Effector CD8-positive, alpha-beta T cell (primary cell): Measurements from ENCODE around the gene OS9.
"Not testable (repeated sequence)": the region's sequence is repeated elsewhere in the genome, so short reads cannot be mapped to it uniquely, and the experiment has no call there.

Source experiments
- DNase-seq: peaks from one replicate; lab custom pipeline; 2025; lab: John Stamatoyannopoulos, UW

OS9 gene

DNA sequence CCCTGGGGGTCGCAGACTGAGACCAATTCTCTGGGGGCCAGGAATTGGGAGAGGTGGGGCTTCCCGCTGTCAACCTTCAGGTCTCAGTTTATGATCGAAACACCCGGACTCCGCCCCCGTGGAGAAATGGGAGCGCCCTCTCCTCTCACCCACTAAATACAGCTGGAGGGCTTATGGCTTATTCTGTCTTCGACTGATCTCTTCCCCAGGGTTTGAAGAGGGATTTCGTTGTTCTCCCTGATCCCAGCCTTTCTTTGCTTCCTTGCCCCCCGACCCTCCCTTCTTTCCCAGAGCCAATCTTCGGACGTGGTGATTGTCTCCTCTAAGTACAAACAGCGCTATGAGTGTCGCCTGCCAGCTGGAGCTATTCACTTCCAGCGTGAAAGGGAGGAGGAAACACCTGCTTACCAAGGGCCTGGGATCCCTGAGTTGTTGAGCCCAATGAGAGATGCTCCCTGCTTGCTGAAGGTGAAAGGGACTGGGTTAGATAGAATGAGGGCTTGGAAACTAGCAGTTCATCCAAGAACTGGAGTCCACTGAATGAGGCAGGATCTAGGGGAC, 607 bp downstream of the OS9 start:
- DNase-seq: peak; percentile 13

DNA sequence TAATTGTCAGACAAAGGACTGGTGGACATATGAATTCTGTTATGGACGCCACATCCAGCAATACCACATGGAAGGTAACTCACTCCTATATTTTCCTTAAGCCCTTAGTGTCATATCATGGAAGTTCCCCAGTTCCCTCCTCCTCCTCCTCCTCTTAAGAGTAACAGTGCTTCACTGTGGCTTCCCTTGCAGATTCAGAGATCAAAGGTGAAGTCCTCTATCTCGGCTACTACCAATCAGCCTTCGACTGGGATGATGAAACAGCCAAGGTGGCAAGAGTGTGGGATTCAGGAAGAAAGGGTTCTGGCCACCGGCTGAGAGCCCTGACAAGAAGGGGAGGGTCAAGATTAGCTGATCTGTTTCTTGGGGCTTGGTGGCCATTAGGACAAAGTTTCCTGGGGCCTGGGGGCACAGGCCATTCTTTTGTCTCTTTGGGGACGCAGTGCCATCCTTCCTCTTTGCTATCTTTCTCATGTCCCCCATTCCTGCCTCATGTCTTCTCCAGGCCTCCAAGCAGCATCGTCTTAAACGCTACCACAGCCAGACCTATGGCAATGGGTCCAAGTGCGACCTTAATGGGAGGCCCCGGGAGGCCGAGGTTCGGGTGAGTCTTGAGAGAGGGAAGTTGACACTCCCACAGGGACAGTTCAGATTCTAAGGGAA, 2.0 kb downstream of the OS9 start:
- DNase-seq: no peak

DNA sequence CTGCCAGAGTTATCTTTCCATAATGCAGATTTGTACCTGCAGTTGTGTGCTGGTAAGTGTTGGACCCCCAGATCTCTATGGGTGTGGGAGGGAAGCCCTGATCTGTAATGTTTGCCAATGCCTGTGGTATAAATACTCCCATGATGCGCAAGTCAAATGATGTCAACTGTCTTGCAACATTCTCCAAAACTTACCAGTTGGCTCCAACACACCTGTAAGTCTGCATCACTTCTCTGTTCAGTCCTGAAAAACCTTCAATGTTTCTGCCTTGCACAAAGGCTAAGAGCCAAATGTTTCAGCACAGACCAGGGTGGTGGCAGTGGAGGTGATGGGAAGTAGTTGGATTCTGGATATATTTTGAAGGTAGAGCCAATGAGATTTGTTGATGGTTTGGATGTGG, 3.1 kb downstream of the OS9 start:
- no peak for DNase-seq

DNA sequence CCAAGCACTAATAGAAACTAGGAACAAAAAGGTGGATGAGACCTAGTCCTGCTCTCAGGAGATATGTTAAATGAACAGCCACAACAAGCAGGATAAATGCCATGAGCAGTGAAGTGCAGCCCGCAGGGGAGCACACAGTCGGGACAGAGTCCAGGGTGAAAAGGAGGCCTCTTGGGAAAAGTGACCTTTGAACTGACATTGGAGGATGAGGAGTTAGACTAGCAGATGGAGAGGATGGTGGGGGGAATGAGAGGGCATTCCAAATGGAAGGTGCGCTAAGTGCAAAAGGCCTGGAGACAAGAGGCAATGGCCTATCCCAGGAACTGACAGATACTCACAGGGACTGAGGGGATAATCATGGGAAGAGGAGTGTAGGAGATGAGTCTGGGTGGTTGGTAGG, 4.5 kb downstream of the OS9 start:
- DNase-seq: no peak

DNA sequence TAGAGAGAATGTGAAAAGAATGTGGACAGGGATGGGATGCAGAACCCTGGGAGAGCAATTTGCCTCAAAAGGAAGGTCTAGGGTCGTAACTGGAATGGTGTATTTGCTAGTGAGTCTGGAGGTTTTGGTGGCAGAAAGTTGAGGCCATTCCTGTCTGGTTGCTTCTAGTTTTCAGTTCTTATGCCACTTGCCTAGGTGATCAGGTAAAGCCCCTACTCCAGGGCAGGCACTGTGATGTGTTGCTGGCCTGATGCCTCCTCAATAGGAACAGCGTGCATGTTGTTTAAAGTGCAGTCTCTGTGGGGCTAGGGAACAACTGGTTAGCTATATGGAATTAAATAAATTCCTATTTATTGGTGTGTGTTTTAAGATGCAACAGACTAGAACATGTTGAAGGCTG, 6.4 kb downstream of the OS9 start:
- no peak for DNase-seq

DNA sequence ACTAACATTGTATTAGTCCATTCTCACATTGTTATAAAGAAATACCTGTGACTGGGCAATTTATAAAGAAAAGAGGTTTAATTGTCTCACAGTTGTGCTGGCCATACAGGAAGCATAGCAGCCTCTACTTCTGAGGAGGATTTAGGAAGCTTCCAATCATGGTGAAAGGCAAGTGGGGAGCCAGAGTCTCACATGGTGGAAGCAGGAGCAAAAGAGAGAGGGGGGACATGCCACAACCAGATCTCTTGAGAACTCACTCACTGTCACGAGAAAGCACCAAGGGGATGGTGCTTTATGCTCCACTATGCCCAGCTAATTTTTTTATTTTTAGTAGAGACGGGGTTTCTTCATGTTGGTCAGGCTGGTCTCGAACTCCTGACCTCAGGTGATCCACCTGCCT, 13.3 kb downstream of the OS9 start:
- no peak for DNase-seq

DNA sequence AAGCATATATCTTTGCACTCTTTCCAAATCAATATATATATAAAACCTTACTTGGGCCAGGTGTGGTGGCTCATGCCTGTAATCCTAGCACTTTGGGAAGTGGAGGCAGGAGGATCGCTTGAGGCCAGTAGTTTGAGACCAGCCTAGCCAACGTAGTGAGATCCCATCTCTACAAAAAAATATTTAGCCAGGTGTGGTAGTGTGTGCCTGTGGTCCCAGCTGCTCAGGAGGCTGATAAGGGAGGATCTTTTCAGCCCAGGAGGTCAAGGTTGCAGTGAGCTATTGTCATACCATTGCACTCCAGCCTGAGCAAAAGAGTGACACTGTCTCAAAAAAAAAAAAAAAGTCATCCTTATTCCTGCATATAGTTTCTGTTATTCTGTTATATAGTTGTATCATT, 14.4 kb downstream of the OS9 start:
- DNase-seq: no peak

DNA sequence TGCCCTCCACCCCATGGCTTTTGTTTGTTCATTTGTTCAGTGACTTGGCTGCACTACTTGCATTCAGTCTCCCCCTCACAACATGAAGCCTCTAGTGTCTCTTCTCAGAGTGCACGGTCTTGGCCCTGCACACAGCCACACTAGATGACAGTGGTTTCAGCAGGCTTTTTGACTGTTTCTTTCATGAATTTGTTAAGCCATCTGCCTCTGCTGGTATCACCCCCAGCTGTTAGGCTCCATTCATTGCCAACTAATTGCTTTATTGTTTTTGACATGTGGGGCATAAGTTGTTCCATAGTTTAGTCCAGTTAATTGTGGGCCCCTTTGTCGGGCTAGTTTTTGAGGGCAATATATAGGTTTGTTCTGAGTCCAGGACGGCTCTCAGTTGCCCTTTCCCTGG, 18.8 kb downstream of the OS9 start:
- DNase-seq: no peak

DNA sequence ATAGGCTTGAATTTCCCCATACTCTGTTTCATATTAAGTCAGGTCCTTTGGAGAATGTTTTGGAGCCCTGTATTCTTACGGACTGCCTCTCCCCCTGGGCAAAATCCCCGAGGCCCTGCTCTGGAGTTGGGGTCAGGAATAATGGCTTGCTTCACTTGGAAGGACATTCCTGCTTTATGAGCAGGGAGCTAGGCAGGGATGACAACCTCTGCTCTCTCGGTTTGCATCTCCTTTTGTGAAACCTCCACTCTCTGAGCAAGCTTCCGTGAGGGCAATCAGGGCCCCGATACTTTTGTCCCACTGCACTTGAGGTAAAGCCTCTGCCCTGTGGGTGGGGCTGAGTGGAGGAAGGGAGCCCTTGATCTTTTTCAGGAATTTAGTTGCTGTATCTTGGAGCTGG, 19.3 kb downstream of the OS9 start:
- no peak for DNase-seq

DNA sequence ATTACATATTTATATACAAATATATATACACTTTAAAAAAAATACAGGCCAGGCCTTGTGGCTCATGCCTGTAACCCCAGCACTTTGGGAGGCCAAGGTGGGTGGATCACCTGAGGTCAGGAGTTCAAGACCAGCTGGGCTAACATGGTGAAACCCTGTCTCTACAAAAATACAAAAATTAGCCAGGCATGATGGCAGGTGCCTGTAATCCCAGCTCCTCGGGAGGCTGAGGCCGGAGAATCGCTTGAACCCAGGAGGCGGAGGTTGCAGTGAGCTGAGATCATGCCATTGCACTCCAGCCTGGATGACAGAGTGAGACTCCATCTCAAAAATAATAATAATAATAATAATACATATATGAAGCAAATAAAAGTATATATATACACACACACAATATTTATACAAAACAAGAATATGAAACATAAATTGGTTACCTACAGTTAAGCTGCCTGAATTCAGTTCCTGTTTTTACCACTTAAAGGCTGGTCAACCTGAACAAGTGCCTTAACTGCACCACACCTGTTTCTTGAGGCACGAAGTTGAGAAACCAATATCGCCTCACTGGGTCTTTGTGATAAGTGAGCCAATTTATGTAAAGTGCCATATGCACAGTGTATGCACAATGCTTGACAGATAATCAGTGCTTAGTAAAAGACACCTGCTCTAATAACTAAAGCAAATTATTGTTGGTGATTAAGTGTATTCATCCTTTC, 21.3 kb downstream of the OS9 start:
- DNase-seq: not testable (repeated sequence)

DNA sequence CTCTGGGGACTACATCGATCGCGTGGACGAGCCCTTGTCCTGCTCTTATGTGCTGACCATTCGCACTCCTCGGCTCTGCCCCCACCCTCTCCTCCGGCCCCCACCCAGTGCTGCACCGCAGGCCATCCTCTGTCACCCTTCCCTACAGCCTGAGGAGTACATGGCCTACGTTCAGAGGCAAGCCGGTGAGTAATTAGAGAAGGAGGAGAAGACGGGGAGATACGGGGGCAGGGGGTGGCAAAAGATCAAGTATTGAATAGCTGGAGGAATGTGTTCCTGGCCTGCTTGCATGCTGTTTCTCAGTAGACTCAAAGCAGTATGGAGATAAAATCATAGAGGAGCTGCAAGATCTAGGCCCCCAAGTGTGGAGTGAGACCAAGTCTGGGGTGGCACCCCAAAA, 21.9 kb downstream of the OS9 start:
- DNase-seq: no peak

DNA sequence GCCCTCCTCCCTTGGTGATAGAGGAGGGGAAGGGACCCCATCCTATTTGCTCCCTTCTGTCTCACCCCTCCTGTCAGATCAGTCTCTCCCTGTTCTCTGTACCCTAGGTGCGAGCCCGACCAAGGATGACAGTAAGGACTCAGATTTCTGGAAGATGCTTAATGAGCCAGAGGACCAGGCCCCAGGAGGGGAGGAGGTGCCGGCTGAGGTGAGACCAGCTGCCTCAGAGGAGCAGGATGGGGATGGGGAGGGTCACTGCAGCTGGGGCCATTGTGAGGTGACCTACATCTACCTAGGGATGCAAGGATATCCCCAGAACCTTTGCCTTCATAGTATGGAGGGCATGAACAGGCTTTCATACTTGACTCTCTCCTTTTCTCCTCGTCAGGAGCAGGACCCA, 22.4 kb downstream of the OS9 start:
- DNase-seq: no peak

DNA sequence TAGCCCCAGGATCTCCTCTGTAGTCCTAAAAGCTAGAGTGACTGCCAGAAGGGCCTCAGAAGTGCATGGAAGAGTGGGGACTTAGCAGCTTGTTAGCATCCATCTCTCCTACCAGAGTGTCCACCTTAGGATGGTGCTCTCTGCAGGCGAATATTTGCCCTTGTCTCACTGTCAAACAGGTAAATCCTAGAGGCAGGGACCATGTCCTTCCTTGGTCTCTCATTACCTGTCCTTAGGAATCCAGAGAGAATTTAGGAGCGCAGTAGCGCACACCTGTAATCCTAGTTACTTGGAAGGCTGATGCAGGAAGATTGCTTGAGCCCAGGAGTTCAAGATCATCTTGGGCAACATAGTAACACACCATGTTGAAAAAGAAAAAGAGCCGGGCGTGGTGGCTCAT, 23.2 kb downstream of the OS9 start:
- DNase-seq: no peak

DNA sequence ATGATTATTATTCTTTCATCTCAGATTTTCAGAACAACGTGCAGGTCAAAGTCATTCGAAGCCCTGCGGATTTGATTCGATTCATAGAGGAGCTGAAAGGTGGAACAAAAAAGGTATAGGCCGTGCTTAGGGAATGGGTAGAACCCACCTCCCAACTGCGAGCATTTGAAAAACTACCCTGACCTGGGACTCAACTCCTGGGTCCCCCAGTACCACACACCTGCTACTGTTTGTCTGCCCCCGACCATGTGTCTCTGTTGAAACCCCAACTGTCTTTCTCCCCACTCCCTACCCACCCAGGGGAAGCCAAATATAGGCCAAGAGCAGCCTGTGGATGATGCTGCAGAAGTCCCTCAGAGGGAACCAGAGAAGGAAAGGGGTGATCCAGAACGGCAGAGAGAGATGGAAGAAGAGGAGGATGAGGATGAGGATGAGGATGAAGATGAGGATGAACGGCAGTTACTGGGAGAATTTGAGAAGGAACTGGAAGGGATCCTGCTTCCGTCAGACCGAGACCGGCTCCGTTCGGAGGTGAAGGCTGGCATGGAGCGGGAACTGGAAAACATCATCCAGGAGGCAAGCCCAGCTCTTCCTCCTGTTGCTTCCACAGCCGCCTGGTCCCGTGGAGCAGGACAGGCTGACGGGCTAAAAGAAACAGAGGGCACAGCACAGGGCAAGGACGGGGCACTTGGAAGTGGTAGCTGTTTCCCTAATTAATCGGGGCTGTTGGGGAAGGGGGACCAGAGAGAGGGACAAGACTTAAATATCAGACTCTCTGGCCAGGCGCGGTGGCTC, 24.1 kb downstream of the OS9 start:
- no peak for DNase-seq

DNA sequence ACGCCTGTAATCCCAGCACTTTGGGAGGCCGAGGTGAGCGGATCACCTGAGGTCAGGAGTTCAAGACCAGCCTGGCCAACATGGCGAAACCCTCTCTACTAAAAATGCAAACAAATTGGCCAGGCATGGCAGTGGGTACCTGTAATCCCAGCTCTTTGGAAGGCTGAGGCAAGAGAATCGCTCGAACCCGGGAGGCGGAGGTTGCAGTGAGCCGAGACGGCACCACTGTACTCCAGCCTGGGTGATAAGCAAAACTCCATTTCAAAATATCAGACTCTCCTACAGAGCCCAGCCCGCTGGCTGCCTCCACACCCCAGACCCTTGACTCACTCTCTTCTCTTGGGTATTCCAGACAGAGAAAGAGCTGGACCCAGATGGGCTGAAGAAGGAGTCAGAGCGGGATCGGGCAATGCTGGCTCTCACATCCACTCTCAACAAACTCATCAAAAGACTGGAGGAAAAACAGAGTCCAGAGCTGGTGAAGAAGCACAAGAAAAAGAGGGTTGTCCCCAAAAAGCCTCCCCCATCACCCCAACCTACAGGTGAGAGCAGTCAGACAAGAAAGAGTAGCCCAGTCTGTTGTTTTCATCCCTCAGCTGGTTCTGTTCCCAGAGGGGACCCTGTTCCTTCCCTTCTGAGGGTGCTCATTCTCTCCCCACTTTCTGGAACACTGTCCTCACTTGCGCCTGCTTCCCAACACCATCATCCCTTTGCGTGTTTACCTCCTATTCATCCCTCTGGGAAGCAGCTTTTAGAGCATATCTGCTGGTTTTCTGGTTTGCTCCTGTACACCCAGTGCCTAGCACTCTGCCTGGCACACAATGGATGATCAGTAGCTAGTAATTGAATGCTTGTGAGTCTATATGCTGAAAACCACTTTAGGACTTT, 25.0 kb downstream of the OS9 start:
- no peak for DNase-seq

DNA sequence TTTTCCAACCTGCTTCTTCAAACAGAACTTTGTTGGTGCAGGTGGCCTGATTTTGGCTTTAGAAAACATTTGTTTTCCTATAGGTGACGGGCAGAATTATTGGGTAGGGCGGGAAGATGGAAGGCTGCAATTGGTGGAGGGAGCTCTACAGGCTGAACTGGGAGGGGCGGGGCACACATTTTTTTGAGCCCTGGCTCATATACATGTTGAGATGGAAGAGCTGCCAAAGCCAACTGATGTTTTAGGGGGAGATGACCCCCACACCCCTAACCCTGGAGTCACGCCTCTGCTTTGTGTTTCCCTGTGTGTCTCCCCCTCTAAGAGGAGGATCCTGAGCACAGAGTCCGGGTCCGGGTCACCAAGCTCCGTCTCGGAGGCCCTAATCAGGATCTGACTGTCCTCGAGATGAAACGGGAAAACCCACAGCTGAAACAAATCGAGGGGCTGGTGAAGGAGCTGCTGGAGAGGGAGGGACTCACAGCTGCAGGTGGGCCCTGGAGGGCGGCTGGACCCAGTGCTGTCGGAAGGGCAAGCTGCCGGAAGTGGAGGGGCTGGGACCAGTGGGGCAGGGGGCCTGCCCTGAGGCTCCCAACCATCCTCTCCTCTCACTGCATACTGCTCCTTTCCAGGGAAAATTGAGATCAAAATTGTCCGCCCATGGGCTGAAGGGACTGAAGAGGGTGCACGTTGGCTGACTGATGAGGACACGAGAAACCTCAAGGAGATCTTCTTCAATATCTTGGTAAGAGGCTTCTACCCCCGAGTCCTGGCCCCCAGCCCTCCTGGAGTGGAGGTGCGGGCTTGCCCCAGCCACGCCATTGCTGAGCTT, 26.1 kb downstream of the OS9 start:
- DNase-seq: no peak

DNA sequence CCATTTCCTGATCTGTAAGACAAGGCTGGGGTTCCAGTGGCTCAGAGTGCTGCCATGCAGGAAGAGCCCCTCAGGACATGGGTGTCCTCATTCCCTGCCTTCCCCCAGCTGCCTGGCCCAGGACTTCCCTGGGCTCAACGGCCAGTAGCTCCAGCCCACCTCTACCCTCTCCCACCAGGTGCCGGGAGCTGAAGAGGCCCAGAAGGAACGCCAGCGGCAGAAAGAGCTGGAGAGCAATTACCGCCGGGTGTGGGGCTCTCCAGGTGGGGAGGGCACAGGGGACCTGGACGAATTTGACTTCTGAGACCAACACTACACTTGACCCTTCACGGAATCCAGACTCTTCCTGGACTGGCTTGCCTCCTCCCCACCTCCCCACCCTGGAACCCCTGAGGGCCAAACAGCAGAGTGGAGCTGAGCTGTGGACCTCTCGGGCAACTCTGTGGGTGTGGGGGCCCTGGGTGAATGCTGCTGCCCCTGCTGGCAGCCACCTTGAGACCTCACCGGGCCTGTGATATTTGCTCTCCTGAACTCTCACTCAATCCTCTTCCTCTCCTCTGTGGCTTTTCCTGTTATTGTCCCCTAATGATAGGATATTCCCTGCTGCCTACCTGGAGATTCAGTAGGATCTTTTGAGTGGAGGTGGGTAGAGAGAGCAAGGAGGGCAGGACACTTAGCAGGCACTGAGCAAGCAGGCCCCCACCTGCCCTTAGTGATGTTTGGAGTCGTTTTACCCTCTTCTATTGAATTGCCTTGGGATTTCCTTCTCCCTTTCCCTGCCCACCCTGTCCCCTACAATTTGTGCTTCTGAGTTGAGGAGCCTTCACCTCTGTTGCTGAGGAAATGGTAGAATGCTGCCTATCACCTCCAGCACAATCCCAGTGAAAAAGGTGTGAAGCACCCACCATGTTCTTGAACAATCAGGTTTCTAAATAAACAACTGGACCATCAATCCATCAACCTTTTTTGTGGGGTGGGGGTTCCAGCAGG, 27.0 kb downstream of the OS9 start:
- DNase-seq: no peak

DNA sequence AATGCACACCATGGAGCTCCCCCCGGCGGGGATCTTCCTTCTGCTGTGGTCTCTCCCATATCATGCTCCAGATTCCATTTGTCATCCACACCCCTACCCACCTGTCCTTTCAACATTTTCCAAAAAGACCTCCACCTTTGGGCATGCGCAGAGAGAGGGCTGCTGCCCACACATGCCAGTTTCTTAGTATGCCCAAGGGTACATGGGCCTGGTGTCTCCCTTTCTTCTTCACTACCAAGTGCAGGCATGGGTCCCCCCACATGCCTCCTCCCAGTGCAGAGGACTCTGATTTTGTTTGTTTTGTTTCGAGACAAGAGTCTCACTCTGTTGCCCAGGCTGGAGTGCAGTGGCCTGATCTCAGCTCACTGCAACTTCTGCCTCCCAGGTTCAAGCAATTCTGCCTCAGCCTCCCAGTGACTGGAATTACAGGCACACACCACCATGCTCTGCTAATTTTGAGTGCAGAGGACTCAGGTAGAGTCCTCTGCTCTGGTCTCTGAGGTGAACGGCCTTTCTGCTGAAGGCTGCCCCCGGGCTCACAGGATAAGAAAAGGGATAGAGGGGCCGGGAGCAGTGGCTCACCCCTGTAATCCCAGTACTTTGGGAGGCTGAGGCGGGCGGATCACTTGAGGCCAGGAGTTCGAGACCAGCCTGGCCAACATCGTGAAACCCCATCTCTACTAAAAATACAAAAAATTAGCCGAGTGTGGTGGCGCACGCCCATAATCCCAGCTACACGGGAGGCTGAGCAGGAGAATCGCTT, 28.1 kb downstream of the OS9 start:
- DNase-seq: not testable (repeated sequence)
